PC-3 (cell line): ENCODE measurements around the gene DGKB. TPM values are rescaled to one million over a fixed set of nuclear protein-coding genes. Genes with fewer than 3 reads are reported as not detected.

Experiments used
- ATAC-seq: fragments of 200-7000 bp; cut with Tn5 transposase; 2 replicates; pipeline ENCODE4 v1.9.1; 2020; ENCODE audit warnings: mild to moderate bottlenecking, moderate library complexity
- BruUV-seq: library from RNA; stranded (reverse); fragments of 400-500 nt; replicated peaks from 2 replicates; lab custom pipeline; 2021; lab: Mats Ljungman, UMichigan
- CTCF ChIA-PET: fragments of 300-600 bp; sonication (Branson Sonifier 250); formaldehyde crosslinking; loops from one replicate; lab custom pipeline; 2022; ENCODE audit warnings: antibody characterized with exemption; lab: Charles Lee
- POLR2A ChIA-PET: fragments of 300-600 bp; sonication (Branson Sonifier 250); formaldehyde crosslinking; loops from one replicate; lab custom pipeline; 2022; ENCODE audit warnings: antibody characterized with exemption; ENCODE audit not compliant: unreplicated experiment; lab: Charles Lee
- DNase-seq: peaks from one replicate; pipeline ENCODE4 v3.0.0-alpha.2; 2015
- H2AFZ ChIP-seq: fragments of 300-600 bp; sonication (generic); 2 replicates; pipeline ENCODE4 v1.6.0; 2016; ENCODE audit warnings: antibody characterized with exemption, low read length
- H3F3A ChIP-seq: fragments of 300-600 bp; sonication (generic); one replicate; pipeline ENCODE4 v1.6.0; 2017; ENCODE audit warnings: antibody characterized with exemption, low read length, control low read depth, mild to moderate bottlenecking; ENCODE audit not compliant: unreplicated experiment
- H3K27ac ChIP-seq: fragments of 300-600 bp; sonication (generic); 2 replicates; pipeline ENCODE4 v1.5.1; 2016; ENCODE audit warnings: mild to moderate bottlenecking, low read length
- H3K27me3 ChIP-seq: fragments of 300-600 bp; sonication (generic); 2 replicates; pipeline ENCODE4 v1.6.1; 2016; ENCODE audit warnings: low read length, mixed read lengths
- H3K36me3 ChIP-seq: fragments of 300-600 bp; sonication (generic); 2 replicates; pipeline ENCODE4 v1.6.1; 2016; ENCODE audit warnings: low read depth, mixed run types, low read length, mixed read lengths
- H3K4me1 ChIP-seq: fragments of 300-600 bp; sonication (generic); 2 replicates; pipeline ENCODE4 v1.5.1; 2016; ENCODE audit warnings: low read length; ENCODE audit not compliant: insufficient read depth
- H3K4me2 ChIP-seq: fragments of 300-600 bp; sonication (generic); 2 replicates; pipeline ENCODE4 v1.6.0; 2016; ENCODE audit warnings: low read length
- H3K4me3 ChIP-seq: fragments of 300-600 bp; sonication (generic); 2 replicates; pipeline ENCODE4 v1.5.1; 2016; ENCODE audit warnings: mild to moderate bottlenecking, low read length, mixed read lengths
- H3K79me2 ChIP-seq: fragments of 300-600 bp; sonication (generic); 2 replicates; pipeline ENCODE4 v1.6.1; 2017; ENCODE audit warnings: low read length, mixed read lengths
- H3K9ac ChIP-seq: fragments of 300-600 bp; sonication (generic); 2 replicates; pipeline ENCODE4 v1.6.0; 2016; ENCODE audit warnings: mild to moderate bottlenecking, low read length
- H3K9me2 ChIP-seq: fragments of 300-600 bp; sonication (generic); replicated peaks from 2 replicates; pipeline ENCODE4 v1.6.1; 2016; ENCODE audit warnings: mixed run types, low read length, mixed read lengths
- H3K9me3 ChIP-seq: fragments of 300-600 bp; sonication (generic); 2 replicates; pipeline ENCODE4 v1.6.1; 2016; ENCODE audit warnings: low read length, mixed read lengths
- H4K20me1 ChIP-seq: fragments of 300-600 bp; sonication (generic); 2 replicates; pipeline ENCODE4 v1.6.1; 2016; ENCODE audit warnings: low read length, mixed read lengths
- CTCF ChIP-seq: fragments of 300-600 bp; sonication (generic); conservative IDR thresholded peaks from 2 replicates; pipeline ENCODE4 v1.5.1; 2017; ENCODE audit warnings: antibody characterized with exemption, low read depth, mild to moderate bottlenecking, low read length
- EZH2 ChIP-seq: fragments of 300-600 bp; sonication (generic); IDR thresholded peaks from one replicate; pipeline ENCODE4 v1.6.1; 2017; ENCODE audit warnings: antibody characterized with exemption, mild to moderate bottlenecking, low read length; ENCODE audit not compliant: unreplicated experiment
- EZH2phosphoT487 ChIP-seq: fragments of 300-600 bp; sonication (generic); IDR thresholded peaks from 2 replicates; pipeline ENCODE4 v1.6.1; 2018; ENCODE audit warnings: mild to moderate bottlenecking, antibody characterized with exemption, low read length, borderline replicate concordance
- intact Hi-C: fragments of 100-400 bp; cut with micrococcal nuclease; formaldehyde crosslinking; loops from 2 replicates; pipeline ENCODE4 v1.9.0; 2023
- total RNA-seq: library from RNA; depleted of rRNA; stranded (reverse); fragments of >200 nt; gene quantifications from 2 replicates; pipeline ENCODE4 v1.2.3, GENCODE V29; 2014

DGKB gene
- total RNA-seq, 1 experiment from 2014 or later = 0.15 TPM

- Histone ChIP-seq H3K9me2 (no peaks in the 10 kb centered on the region), H3F3A (no peaks in the 10 kb centered on the region), H3K79me2 (no peaks in the 10 kb centered on the region), H2AFZ (no peak overlapping the region), H3K27me3 (no peaks in the 10 kb centered on the region), H3K4me3 (no peak overlapping the region), H4K20me1 (no peaks in the 10 kb centered on the region), H3K4me1 (no peaks in the 10 kb centered on the region), H3K27ac (no peak overlapping the region), H3K36me3 (no peaks in the 10 kb centered on the region), H3K9me3 (no peaks in the 10 kb centered on the region), H3K4me2 (no peak overlapping the region), H3K9ac (no peak overlapping the region)
- TF ChIP-seq EZH2phosphoT487 = no peak
- TF ChIP-seq EZH2 = no peak
- ChIA-PET POLR2A (no interaction called here), CTCF (no interaction called here)
- intact Hi-C loops = no loop called here
- ATAC-seq (no peak), DNase-seq (no peak)
- BruUV-seq = no TSS peak
Measured at GRCh38 chr7:14800664-14801063, 101.9 kb downstream of the DGKB start.

GRCh38 chr7:14793151-14793550 is 109.4 kb downstream of the DGKB start:
- Histone ChIP-seq H3K9ac (no peak overlapping the region), H3K36me3 (no peaks in the 10 kb centered on the region), H3K4me2 (no peak overlapping the region), H3K4me3 (no peak overlapping the region), H4K20me1 (no peaks in the 10 kb centered on the region), H3K27ac (no peak overlapping the region), H3F3A (no peaks in the 10 kb centered on the region), H3K4me1 (no peaks in the 10 kb centered on the region), H3K79me2 (no peaks in the 10 kb centered on the region), H2AFZ (no peak overlapping the region), H3K9me2 (no peaks in the 10 kb centered on the region; the same call in 1 of the 2 replicates), H3K9me3 (no peaks in the 10 kb centered on the region), H3K27me3 (no peaks in the 10 kb centered on the region)
- intact Hi-C loops = no loop called here
- no peak for DNase-seq
- no peak for ATAC-seq
- TF ChIP-seq EZH2phosphoT487 (no peak), CTCF (no peak), EZH2 (no peak)
- ChIA-PET CTCF (no interaction called here), POLR2A (no interaction called here)
- BruUV-seq = no TSS peak

DNA sequence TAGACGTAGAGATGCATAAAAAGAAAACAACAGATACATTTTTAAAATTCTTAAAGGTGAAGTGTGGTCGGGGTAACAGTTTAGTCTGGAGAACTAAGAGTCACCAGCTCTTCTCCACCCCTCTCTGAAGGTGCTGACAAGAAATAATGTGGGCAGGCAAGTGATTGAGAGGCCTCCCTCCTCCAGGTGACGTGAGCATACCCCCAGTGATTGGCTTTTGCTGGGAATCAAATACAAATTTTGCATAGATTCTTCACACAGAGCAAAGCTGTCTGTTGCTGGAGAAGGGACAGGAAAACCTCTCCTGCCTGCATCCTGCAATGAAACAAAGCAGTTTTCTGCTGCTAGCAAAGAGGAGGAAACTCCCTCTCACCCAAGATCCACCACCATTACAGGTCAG is 115.0 kb downstream of the DGKB start:
- H3K9ac ChIP-seq = no peak overlapping the region
- ATAC-seq = no peak

More for the DNA sequence above, 115.0 kb downstream of the DGKB start:
- Histone ChIP-seq H3K4me3 (no peak overlapping the region), H3K27ac (no peak overlapping the region), H3K4me2 (no peak overlapping the region), H3K9me2 (no peaks in the 10 kb centered on the region), H3K36me3 (no peaks in the 10 kb centered on the region), H3F3A (no peaks in the 10 kb centered on the region), H4K20me1 (no peaks in the 10 kb centered on the region), H2AFZ (no peak overlapping the region), H3K79me2 (no peaks in the 10 kb centered on the region), H3K9me3 (no peaks in the 10 kb centered on the region), H3K27me3 (no peaks in the 10 kb centered on the region), H3K4me1 (no peaks in the 10 kb centered on the region)
- intact Hi-C loops = no loop called here
- CTCF ChIA-PET = no interaction called here
- no peak for TF ChIP-seq CTCF
- TF ChIP-seq EZH2 = no peak
- no peak for TF ChIP-seq EZH2phosphoT487
- BruUV-seq = no TSS peak
- no peak for DNase-seq
- POLR2A ChIA-PET = no interaction called here
